ENCODE data around the gene LZTS3.
"Not testable (repeated sequence)": the region's sequence is repeated elsewhere in the genome, so short reads cannot be mapped to it uniquely, and the experiment has no call there.

Gene LZTS3

DNA sequence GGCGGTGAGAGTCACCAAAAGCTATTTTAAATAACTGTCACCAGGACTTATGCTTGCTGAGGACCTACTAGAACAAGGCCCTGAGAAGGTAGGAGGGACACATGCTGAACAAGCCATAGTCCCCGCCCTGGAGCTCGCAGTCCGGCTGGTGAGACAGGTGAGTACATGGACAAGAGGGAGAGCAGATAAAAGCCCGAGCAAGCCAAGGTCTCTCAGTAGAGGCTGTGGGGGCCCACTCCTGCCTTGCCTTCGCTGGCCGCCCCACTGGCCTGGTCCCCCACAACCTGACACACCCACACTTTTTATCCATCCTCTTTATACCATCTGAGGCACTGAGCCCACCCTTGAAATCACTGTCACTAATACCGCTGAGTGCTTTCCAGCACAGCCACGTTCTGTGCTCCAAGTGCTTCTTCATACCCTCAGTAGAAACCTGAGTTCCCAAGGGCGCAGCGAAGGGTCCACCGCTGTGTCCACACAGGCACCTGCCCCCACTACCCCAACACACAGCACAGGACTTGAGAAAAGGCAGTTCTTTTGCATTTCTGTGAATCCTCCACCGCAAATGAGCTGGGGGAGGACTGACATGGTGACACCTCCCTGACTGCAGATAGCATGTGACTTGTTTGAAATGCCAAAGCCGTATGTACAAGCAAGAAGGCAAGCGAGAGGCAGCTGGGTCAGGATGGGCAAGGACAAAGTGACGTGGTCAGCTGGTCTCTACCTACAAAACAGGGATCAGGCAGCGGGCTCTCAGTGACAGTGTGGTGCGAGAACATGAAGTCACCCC is 19.1 kb upstream of the LZTS3 start:
- DNase-seq: no peak

DNA sequence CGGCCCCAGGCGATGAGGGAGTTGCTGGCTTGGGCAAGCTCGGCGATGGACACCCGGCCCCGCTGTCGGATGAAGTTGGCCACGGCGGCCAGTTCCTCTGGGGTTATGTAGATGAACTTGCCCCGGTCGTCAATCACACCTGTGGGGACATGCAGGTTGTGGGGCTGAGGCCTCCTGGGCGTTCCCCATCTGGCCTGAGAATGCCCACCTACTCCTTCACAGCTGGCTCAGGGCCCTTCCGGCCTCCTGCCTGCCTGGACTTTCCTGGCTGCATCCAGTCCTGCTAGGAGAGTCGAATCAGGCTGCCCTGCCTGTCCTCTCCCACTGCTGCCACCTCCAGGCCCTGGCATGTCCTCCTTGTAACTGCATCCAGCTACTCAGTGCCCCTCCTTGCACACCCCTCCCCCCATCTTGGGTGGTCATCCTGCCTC is 17.3 kb upstream of the LZTS3 start:
- peak in 1 of 14 donors; percentile 4 for DNase-seq

- no peak for DNase-seq
Observed at GRCh38 chr20:3189561-3190131, 16.3 kb upstream of the LZTS3 start.

DNA sequence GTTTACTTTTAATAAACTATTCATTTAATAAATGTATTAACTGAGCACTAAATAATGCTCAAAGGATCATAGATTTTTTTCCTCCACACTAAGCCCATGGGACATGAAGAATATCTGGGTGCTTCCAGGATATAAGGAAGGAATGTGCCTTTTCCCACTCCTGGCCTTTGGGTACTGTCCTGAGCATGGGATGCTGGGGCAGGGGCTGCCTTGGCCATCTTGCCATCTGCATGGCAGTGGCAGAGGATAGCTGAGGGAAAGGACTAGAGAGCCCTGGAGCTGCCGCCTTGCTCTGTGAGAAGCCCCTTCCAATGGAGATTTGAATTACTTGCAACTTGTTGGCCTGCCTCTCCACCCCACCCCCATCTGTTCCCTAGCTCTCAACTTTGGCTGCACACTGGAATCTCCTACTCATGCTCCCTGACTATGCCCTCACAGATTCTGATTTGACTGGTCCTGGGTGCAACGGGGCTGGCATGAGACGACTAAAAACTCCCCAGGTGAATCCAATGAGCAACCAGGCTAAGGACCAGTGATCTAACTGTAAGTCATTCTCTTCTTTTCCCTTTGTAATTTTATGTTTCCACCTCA is 15.6 kb upstream of the LZTS3 start:
- no peak for DNase-seq

GRCh38 chr20:3187861-3188260 is 14.5 kb upstream of the LZTS3 start:
- not testable (repeated sequence) for DNase-seq

GRCh38 chr20:3183896-3184612 is 10.7 kb upstream of the LZTS3 start:
- no peak for DNase-seq

DNA sequence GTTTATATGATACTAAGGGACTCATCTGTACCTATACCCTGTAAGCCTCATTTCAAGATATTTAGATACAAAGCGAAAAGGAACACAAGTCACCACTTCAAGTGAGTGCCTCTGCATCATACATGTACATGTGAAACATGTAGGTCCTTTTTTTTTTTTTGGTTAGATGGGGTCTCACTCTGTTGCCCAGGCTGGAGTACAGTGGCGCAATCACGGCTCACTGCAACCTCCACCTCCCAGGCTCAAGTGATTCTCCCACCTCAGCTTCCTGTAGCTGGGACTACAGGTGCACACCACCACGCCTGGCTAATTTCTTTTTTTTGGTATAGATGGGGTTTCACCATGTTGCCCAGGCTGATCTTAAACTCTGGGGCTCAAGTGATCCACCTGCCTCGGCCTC is 9.1 kb upstream of the LZTS3 start:
- not testable (repeated sequence) for DNase-seq

DNA sequence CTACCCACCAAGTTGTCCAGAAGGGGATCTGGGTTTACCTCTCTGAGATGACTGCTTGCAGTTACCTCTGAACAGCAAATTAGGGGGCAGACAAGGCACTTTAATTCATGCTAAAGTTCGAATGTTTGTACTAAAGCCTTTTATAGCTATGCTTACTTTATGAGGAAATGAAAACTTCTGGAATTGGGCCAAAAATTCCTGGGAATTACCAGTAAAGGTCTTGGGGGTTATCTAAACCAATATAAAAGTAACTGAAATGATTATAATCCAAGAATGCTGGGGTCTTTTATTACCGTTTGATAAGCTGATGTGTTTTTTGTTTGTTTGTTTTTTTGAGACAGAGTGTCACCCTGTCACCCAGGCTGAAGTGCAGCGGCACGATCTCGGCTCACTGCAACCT is 7.9 kb upstream of the LZTS3 start:
- DNase-seq: no peak

DNA sequence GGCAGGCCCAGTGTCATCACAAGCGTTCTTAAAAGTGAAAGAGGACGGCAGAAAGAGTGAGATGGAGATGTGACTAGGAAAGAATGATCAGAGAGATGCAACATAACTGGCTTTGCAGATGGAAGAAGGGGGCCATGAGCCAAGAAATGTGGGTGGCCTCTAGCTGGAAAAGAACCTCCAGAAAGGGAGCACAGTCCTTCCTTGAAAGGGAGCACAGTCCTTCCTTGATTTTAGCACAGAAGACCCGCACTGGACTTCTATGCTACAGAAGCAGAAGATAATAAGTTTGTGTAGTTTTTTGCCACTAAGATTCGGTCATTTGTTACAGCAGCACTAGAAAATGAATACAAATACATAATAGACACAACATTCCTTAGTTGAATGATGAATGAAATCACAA is 7.0 kb upstream of the LZTS3 start:
- no peak for DNase-seq

- DNase-seq: no peak
Observed at GRCh38 chr20:3177746-3178485, 4.6 kb upstream of the LZTS3 start.

- no peak for DNase-seq
Observed at GRCh38 chr20:3175270-3175669, 1.9 kb upstream of the LZTS3 start.

DNA sequence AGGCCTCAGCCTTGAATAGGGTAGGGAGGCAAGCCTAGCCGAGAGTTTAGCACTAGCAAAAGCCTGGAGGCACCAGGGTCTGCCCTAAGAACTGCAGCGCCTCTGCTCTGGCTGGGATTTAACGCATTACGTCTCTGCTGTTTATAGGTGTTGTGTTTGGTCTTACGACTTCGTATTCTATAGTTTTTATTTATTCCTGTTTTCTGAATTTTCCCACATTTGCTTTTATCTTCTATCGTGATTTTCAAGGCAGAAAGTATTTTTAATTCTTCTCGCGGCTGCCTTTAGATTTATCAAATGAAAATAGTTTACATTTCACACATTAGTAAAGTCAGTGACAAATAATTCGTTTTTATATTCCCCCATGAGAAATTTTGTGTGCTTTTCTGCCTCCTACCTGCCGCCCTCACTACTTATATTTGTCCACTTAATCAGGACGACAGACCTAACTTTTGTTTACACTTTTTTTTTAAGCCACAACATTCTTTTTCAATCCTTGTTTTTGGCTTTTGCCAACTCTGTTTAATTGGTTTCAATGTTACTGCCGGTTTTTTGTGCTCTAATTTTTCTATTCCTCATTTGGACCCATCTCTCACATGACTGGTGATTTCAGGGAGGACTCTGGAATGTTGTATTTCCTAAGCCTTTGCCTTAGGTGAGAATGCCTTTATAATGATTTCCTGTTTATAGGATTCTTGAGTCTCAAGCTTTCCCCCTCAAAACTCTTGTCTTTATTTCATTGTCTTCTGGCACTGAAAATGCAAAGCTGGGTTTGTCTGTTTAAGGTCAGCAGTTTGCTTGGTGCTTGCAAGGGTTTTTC is 1.3 kb upstream of the LZTS3 start:
- peak in 1 of 14 donors; percentile 43 for DNase-seq

DNA sequence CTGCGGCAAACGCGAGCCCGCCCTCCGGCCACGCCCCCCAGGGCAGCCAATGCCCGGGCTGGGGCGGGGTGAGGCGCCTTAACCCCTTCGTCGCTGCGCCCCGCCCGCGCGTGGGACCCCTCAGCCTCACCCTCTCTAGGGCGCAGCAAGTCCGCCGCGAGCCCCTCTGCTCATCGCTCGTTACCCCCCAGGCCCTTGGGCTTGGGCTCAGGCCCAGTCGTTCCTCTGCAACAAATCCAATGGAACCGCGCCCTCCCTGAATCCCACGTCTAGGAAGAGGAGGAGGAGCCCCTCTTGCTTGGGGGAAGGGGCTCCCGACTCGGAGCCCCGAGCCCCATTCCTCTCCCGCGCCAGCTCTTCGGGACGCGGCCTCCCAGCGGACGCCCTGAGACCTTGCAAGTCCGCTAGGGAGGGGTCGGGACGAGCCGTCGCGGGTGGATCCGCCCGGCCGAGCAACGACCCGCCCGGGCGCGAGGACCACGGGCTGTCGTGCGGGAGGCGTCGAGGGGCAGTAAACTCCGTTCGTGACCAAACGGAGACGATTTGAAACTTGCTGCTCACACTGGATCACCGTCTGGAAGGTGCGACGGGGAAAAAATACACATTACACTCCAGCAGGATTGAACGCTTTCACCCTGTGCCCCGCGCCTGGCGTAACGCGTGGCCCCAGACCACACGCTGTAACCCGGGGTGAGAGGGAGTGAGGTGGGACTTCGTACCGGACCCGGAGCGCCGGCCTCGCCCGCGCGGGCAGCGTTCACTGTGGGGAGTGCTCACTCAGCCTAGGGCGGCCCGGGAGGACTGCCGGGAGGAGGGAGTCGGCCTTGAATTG is 477 bp upstream of the LZTS3 start:
- peak in 9 of 14 donors; percentile 44 to 90 (median 64) for DNase-seq

DNA sequence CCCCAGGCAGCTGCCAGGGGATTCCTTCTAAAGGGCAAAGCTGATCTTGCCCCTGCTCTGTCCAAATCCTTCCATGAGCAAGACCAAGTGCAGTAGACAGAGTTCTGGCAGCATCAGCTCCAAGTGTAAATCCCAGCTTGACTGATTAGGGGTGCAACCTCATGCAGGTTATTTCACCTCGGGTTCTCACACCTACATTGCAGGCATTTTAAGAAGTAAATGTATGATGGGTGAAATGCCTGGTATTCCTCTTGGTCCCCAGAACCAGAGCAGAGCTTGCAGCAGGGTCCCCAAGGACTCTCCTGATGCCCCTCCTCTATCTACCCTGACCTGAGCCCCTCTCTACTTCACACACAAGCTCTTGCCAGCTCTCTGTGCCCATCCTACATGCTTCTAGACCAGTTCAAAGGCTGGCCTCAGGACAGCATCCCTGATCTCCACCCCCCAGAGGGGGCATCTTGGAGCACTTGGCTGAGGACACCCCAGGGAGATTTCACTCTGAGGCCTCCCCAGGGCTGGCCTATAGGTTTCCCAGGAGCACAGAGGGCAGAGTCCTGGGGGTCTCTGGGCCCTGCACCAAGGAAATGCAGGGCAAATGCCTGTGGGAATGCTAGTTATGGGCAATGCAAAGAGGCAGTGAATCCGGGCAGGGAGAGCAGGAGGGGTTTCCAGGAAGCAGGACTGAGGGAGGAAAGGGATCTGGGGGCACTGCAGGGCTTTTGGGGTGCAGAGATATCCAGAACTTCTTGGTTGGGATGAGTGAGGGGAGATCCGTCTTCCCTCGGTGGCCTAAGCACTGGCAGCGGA is 1.0 kb downstream of the LZTS3 start:
- peak in 1 of 14 donors; percentile 29 for DNase-seq

DNA sequence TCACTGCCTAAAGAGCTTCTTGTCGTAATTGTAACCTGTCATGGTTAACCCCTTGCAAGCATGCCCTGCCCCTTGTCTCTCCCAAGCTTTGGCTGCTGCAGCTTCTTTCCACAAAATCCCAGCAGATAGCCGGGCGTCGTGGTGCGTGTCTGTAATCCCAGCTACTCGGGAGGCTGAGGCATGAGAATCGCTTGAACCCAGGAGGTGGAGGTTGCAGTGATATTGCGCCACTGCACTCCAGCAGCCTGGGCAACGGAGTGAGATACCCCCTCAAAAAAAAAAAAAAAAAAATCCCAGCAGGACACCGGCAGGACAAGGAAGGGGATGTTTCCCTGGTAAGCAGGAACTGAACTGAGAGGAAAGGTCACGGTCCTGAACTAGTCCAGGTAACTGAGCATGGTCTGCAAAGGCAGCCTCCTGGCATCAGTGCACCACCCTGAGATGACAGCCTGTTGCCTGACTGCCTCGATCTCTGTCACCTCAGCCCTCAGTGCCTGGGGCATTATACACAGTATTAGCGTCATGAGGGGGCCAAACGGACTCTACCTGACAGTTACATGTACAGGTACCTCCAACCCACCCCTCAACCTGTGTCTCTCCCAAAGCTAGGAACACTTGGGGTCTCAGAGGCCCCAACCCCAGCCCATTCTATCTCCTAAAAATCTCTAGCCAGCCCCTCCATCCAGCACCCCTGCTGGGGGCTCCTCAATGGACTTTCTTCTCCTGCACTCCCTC is 1.8 kb downstream of the LZTS3 start:
- DNase-seq: peak in 1 of 14 donors; percentile 29

- no peak for DNase-seq
Observed at GRCh38 chr20:3168829-3169590, 4.3 kb downstream of the LZTS3 start.

- no peak for DNase-seq
Observed at GRCh38 chr20:3168079-3168828, 5.1 kb downstream of the LZTS3 start.

GRCh38 chr20:3167738-3168078 is 5.6 kb downstream of the LZTS3 start:
- DNase-seq: no peak

Measured in C1 segment of cervical spinal cord (tissue), 14 donors.